Astrocyte (in vitro differentiated cells and primary cell): ENCODE data around the gene ABCA5.

ENCODE experiments used
- EZH2 ChIP-seq: IDR thresholded peaks from 2 replicates; pipeline ENCODE4 v1.6.1; 2012; ENCODE audit warnings: mild to moderate bottlenecking, low read length, inconsistent platforms; ENCODE audit not compliant: insufficient read depth
- TF ChIP-seq, protein P1 (sequence below): IDR thresholded peaks from 2 replicates; pipeline ENCODE4 v1.5.1; 2011; ENCODE audit warnings: low read depth, mild to moderate bottlenecking, inconsistent platforms, low read length, moderate library complexity; ENCODE audit not compliant: insufficient read depth

DNA sequence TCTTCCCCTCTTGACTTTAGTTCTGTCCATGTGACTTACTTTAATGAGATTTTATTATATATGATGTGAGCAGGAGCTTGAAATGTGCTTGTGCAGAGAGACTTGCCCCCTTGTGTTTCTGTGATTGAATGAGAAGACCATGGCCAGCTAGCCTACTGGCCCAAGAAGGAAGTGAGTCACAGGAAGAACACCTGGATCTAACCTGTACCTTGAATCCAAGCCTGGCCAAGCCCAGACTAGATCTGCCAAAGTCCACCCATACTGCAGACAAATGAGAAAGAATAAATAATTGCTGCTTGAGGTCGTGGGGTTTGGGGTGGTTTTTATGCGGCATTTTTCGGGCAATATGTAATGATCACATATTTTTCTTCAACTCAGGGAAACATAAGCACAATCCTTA, 107.9 kb downstream of the ABCA5 start:
- TF ChIP-seq, protein P1, sequence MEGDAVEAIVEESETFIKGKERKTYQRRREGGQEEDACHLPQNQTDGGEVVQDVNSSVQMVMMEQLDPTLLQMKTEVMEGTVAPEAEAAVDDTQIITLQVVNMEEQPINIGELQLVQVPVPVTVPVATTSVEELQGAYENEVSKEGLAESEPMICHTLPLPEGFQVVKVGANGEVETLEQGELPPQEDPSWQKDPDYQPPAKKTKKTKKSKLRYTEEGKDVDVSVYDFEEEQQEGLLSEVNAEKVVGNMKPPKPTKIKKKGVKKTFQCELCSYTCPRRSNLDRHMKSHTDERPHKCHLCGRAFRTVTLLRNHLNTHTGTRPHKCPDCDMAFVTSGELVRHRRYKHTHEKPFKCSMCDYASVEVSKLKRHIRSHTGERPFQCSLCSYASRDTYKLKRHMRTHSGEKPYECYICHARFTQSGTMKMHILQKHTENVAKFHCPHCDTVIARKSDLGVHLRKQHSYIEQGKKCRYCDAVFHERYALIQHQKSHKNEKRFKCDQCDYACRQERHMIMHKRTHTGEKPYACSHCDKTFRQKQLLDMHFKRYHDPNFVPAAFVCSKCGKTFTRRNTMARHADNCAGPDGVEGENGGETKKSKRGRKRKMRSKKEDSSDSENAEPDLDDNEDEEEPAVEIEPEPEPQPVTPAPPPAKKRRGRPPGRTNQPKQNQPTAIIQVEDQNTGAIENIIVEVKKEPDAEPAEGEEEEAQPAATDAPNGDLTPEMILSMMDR, result no peak
- TF ChIP-seq EZH2, result no peak
